H1 (cell line): ENCODE data around the gene ITLN1. TPM values are rescaled to one million over a fixed set of nuclear protein-coding genes. Genes with fewer than 3 reads are reported as not detected.

ENCODE experiments used
- ASH2L ChIP-seq: fragments of 200-600, 300-600 bp; sonication (generic); IDR thresholded peaks from one replicate; pipeline ENCODE4 v1.7.1; 2017; ENCODE audit warnings: low read length
- CBX5 ChIP-seq: fragments of 300-800, 300-1000 bp; sonication (generic); IDR thresholded peaks from 2 replicates; pipeline ENCODE4 v1.7.1; 2016; ENCODE audit warnings: antibody characterized with exemption, low read length, low read depth
- CEBPB ChIP-seq: IDR thresholded peaks from 2 replicates; pipeline ENCODE4 v1.6.1; 2012; ENCODE audit warnings: low read depth, low read length
- CHD7 ChIP-seq: fragments of 300-600 bp; sonication (generic); IDR thresholded peaks from 2 replicates; pipeline ENCODE4 v1.7.1; 2012; ENCODE audit warnings: low read length, moderate library complexity, mild to moderate bottlenecking, inconsistent platforms; ENCODE audit not compliant: insufficient replicate concordance
- CTBP2 ChIP-seq: IDR thresholded peaks from 2 replicates; pipeline ENCODE4 v1.7.0; 2011; ENCODE audit warnings: borderline replicate concordance, mild to moderate bottlenecking, moderate library complexity, mixed read lengths, low read length; ENCODE audit not compliant: insufficient read depth, insufficient read length
- EP300 ChIP-seq, 2 experiments: IDR thresholded peaks; 1 replicate in 1 of 2; 2 replicates in 1 of 2; pipeline ENCODE4 v1.6.1; 2011 to 2012; ENCODE audit warnings: low read depth in 2 of 2, low read length in 2 of 2, mild to moderate bottlenecking in 2 of 2, borderline replicate concordance in 1 of 2, inconsistent platforms in 1 of 2, moderate library complexity in 1 of 2
- GABPA ChIP-seq: IDR thresholded peaks from 2 replicates; pipeline ENCODE4 v1.6.1; 2011; ENCODE audit warnings: mild to moderate bottlenecking, low read length, moderate library complexity, borderline replicate concordance; ENCODE audit not compliant: insufficient read depth
- HDAC6 ChIP-seq: IDR thresholded peaks from one replicate; pipeline ENCODE4 v1.7.1; 2012; ENCODE audit warnings: low read depth, mild to moderate bottlenecking, inconsistent platforms, low read length, moderate library complexity
- POLR2A ChIP-seq, 2 experiments: IDR thresholded peaks; 1 replicate in 1 of 2; 2 replicates in 1 of 2; pipeline ENCODE4 v1.6.1; 2011; ENCODE audit warnings: low read depth in 2 of 2, low read length in 2 of 2, mild to moderate bottlenecking in 2 of 2; ENCODE audit errors: control extremely low read depth in 1 of 2
- POU5F1 ChIP-seq: IDR thresholded peaks from 2 replicates; pipeline ENCODE4 v1.6.1; 2011; ENCODE audit warnings: low read depth, mild to moderate bottlenecking, low read length, moderate library complexity
- SIN3A ChIP-seq, 2 experiments: IDR thresholded peaks in 1 of 2; conservative IDR thresholded peaks in 1 of 2; 2 replicates each; pipeline ENCODE4 v1.6.1; 2011 to 2012; ENCODE audit warnings: low read length in 2 of 2, improper control_type of control experiment in 1 of 2, low read depth in 1 of 2, mild to moderate bottlenecking in 1 of 2
- polyA plus RNA-seq, 7 experiments: library from polyadenylated mRNA; depleted of rRNA in 3 of 7; stranded (reverse) in 5 of 7; unstranded in 2 of 7; fragments of >200 nt in 5 of 7; fragments of 200-250 nt in 2 of 7; gene quantifications; 1 replicate in 5 of 7; 2 replicates in 1 of 7; 4 replicates in 1 of 7; pipeline versions ENCODE4 v1.2.1 to v1.2.3, GENCODE V29; 2011 to 2013; ENCODE audit warnings: missing spikeins in 2 of 7, mixed read lengths in 2 of 7
- total RNA-seq: library from RNA; stranded (reverse); fragmentation: NEBNext Ultra II Directional; extraction: Animal tissue kit (Norgen Biotek cat#: 25700); gene quantifications from 2 replicates; pipeline ENCODE4 v1.2.1, GENCODE V29; 2021

Gene ITLN1
- total and polyA plus RNA-seq, 2 of the 8 experiments (the other 6 are each of a cell fraction or from before 2014, with no cell fraction given), result not detected

GRCh38 chr1:160853014-160853413 is 32.0 kb downstream of the ITLN1 start (continued):
- TF ChIP-seq CHD7, result no peak
- TF ChIP-seq HDAC6, result no peak
- TF ChIP-seq POU5F1, result no peak
- TF ChIP-seq SIN3A (conservative IDR thresholded peaks at IDR 0.05 in 1 of 2, IDR thresholded peaks at IDR 0.05 in 1 of 2; ENCODE audit: low read depth in 1 of 2, low read length in 2 of 2), result no peak
- no peak for TF ChIP-seq EP300 (IDR thresholded peaks at IDR 0.05; ENCODE audit: borderline replicate concordance in 1 of 2, low read depth in 2 of 2, low read length in 2 of 2)
- TF ChIP-seq CBX5, result no peak
- TF ChIP-seq CTBP2, result no peak
- no peak for TF ChIP-seq GABPA
- TF ChIP-seq POLR2A (IDR thresholded peaks at IDR 0.05; ENCODE audit: control extremely low read depth in 1 of 2, low read depth in 2 of 2, low read length in 2 of 2), result no peak
- no peak for TF ChIP-seq ASH2L
- TF ChIP-seq CEBPB, result no peak
